Jurkat, Clone E6-1 (cell line): ENCODE data around the gene PHACTR2.
"Not testable (repeated sequence)": the region's sequence is repeated elsewhere in the genome, so short reads cannot be mapped to it uniquely, and the experiment has no call there.

Experiments
- DNase-seq: peaks from one replicate; pipeline ENCODE4 v3.0.0-alpha.2; 2011; ENCODE audit warnings: low read depth, low spot score
- H3K4me3 ChIP-seq: 2 replicates; pipeline ENCODE4 v1.5.1; 2011; ENCODE audit warnings: mild to moderate bottlenecking, low read length, control low read depth, moderate library complexity

The PHACTR2 gene

DNA sequence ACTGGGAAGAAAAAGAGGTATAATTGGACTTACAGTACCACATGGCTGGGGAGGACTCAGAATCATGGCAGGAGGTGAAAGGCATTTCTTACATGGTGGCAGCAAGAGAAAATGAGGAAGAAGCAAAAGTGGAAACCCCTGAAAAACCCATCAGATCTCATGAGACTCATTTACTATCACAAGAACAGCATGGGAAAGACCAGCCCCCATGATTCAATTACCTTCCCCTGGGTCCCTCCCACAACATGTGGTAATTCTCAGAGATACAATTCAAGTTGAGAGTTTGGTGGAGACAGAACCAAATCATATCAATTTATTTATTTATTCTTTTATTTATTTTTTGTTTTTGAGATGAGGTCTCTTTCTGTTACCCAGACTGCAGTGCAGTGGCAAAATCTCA lies 196.7 kb downstream of the PHACTR2 start:
- not testable (repeated sequence) for H3K4me3 ChIP-seq, DNase-seq

DNA sequence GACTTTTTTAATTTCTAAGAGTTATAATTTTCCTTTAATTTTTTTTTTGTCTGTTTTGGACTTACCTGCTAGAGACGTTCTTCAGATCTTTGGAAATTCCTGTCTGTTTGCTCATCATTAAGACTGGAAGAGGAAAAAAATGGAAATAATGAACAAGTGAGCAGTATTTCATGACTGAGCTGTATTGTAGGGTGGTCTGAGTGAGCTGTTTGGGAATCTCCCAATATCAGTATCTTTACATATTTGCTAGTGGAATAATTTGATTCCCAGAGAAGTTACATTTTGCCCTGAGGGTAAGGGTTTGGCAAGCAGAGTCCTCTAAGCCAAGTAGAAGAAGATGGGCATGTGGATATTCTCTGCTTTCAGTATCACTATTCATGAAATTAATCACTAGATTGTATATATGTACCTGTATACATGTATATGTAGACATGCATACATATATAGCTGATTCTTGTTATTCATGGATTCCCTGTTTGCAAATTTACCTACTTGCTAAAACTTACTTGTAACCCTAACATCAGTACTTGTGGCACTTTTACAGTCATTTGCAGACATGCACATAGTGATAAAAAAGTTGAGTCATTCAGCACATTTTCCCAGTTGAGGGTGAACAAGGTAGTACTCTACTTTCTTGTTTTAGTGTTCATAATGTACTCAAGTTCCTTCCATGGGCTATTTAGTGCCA lies 200.0 kb downstream of the PHACTR2 start:
- DNase-seq, result no peak
- H3K4me3 ChIP-seq, result no peak overlapping the region

DNA sequence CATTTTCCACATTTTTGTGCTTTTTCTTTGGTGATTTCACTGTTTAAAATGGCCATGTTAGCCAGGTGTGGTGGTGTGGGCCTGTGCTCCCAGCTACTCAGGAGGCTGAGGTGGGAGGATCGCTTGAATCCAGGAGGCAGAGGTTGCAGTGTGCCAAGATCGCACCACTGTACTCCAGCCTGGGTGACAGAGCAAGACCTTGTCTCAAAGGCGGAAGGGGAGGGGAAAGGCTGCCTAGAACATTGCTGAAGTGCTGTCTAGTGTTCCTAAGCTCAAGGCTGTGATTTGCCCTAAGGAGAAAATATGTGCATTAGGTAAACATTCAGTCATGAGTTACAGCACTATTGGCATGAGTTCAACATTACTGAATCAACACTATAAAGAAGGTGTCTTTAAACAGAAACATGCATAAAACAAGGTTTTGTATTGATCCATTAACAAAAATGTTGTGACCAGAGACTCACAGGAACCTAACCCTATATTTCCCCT lies 200.6 kb downstream of the PHACTR2 start:
- no peak overlapping the region for H3K4me3 ChIP-seq
- DNase-seq, result no peak

DNA sequence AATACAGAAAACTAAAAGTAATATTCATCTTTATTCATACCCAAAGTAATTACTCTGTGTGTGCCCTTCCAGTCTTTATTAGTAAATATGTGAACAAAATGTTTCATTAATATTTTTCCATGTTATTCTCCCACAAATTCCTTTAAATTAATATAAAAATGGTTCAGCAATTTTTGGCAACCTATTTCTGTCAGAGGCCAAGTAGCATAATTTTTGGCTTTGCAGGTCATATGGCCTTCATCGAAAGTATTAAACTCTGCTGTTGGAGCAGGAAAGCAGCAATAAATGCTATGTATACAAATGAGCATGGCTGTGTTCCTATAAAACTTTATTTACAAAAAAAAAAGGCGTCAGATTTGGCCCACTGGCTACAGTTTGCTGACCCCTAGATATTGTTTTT lies 202.6 kb downstream of the PHACTR2 start:
- no peak for DNase-seq
- H3K4me3 ChIP-seq, result no peak overlapping the region
